ENCODE data around the gene PDE3A. TPM values are rescaled to one million over a fixed set of nuclear protein-coding genes. Genes with fewer than 3 reads are reported as not detected.

The PDE3A gene
- total and polyA plus RNA-seq, 10 of the 15 experiments (the other 5 are each of a cell fraction or from before 2014, with no cell fraction given) = 0.01 to 2.6 (median 1.5) TPM

- no peak for TF ChIP-seq CUX1 (IDR thresholded peaks at IDR 0.05; ENCODE audit: insufficient replicate concordance, low read depth, low read length)
- TF ChIP-seq NFYA (IDR thresholded peaks at IDR 0.05; ENCODE audit: borderline replicate concordance, low read depth, low read length) = no peak
Observed at GRCh38 chr12:20576528-20576927, 208.2 kb downstream of the PDE3A start (continued).

GRCh38 chr12:20577054-20577453 is 208.7 kb downstream of the PDE3A start:
- Histone ChIP-seq H3K27me3 (replicated peaks in 1 of 2; ENCODE audit: control insufficient read depth in 2 of 2, insufficient read depth in 2 of 2, low read length in 1 of 2) (no peaks in the 10 kb centered on the region; a peak in 2 of 4 replicates), H3K4me3 (no peak overlapping the region), H3K27ac (ENCODE audit: control insufficient read depth, insufficient read depth) (no peak overlapping the region), H2AFZ (ENCODE audit: control insufficient read depth, low read depth, low read length) (no peak overlapping the region), H3K4me2 (ENCODE audit: control insufficient read depth, insufficient read depth) (no peak overlapping the region), H3K79me2 (ENCODE audit: control insufficient read depth, insufficient read depth, low read length) (no peaks in the 10 kb centered on the region), H3K4me1 (ENCODE audit: control insufficient read depth, insufficient read depth, low read length) (no peaks in the 10 kb centered on the region), H3K36me3 (ENCODE audit: control insufficient read depth in 2 of 2, insufficient read depth in 2 of 2, low read length in 1 of 2) (no peaks in the 10 kb centered on the region), H3K9ac (ENCODE audit: control insufficient read depth, insufficient read depth, low read length) (no peak overlapping the region), H3K9me3 (replicated peaks; ENCODE audit: control insufficient read depth, insufficient read depth, low read length) (no peaks in the 10 kb centered on the region), H4K20me1 (ENCODE audit: control insufficient read depth, insufficient read depth) (no peaks in the 10 kb centered on the region)
- FAIRE-seq = no peak
- in situ Hi-C loops (cut with MboI) (loop anchor here (25.0 kb wide), 1 partner anchor 840 kb away; no protein-coding TSS in a partner anchor), intact Hi-C loops (cut with micrococcal nuclease; ENCODE audit: unreplicated experiment) (no loop called here)
- no TSS peak for BruUV-seq (replicated peaks)
- 21% methylated on average over 2 of the region's 2 CpGs for WGBS (ENCODE audit: insufficient coverage, insufficient replicate concordance, low lambda C conversion rate, missing lambda C conversion rate)
- ChIA-PET POLR2A (no interaction called here), RAD21 (ENCODE audit: unreplicated experiment) (no interaction called here), SMC1A (ENCODE audit: uncharacterized antibody, unreplicated experiment) (no interaction called here), CTCF (interaction anchor here (1.0 kb wide), 1 partner anchor 9 kb away, joined by 5 read pairs; no protein-coding TSS in a partner anchor)
- no peak for ATAC-seq
- no peak for DNase-seq (ENCODE audit: low read depth, low spot score)
- TF ChIP-seq REST (IDR thresholded peaks at IDR 0.05; ENCODE audit: low read depth, low read length) = no peak
- TF ChIP-seq ZNF592 (IDR thresholded peaks at IDR 0.05) = no peak
- TF ChIP-seq, protein P1, sequence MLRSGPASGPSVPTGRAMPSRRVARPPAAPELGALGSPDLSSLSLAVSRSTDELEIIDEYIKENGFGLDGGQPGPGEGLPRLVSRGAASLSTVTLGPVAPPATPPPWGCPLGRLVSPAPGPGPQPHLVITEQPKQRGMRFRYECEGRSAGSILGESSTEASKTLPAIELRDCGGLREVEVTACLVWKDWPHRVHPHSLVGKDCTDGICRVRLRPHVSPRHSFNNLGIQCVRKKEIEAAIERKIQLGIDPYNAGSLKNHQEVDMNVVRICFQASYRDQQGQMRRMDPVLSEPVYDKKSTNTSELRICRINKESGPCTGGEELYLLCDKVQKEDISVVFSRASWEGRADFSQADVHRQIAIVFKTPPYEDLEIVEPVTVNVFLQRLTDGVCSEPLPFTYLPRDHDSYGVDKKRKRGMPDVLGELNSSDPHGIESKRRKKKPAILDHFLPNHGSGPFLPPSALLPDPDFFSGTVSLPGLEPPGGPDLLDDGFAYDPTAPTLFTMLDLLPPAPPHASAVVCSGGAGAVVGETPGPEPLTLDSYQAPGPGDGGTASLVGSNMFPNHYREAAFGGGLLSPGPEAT (IDR thresholded peaks at IDR 0.05; ENCODE audit: low read depth) = no peak
